ENCODE data around the gene KCNH1.

The KCNH1 gene

DNA sequence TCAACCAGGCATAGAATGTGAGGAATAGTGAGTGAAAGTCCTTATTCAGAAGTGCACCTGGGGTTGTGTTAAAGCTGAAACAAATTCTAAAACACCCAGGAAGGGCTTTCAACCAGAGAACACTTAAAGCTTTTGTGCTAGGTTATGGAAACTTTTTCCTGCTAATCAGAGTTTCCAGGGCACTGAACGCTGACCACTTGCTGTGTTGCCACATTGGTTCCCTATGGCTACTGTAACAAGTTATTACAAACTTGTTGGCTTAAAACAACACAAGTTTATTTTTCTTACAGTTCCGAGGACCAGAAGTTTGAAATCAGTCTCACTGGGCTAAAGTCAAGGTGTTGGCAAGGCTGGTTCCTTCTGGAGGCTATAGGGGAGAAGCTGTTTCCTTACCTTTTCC lies 504.7 kb downstream of the KCNH1 start:
- Histone ChIP-seq H3K4me3 (ENCODE audit: low read length in 2 of 2) (no peak overlapping the region), H3K9me3 (ENCODE audit: control insufficient read depth in 2 of 2, low read length in 2 of 2) (no peaks in the 10 kb centered on the region), H3K4me1 (ENCODE audit: control insufficient read depth in 2 of 2, insufficient read depth in 2 of 2, low read length in 2 of 2) (no peaks in the 10 kb centered on the region), H3K27ac (ENCODE audit: low read depth in 2 of 2, low read length in 2 of 2) (no peak overlapping the region), H3K36me3 (ENCODE audit: control insufficient read depth in 2 of 2, insufficient read depth in 2 of 2, low read length in 2 of 2) (no peaks in the 10 kb centered on the region), H3K9ac (ENCODE audit: low read depth in 1 of 2, low read length in 2 of 2) (no peak overlapping the region), H3K27me3 (ENCODE audit: control insufficient read depth in 2 of 2, insufficient read depth in 2 of 2, low read length in 2 of 2) (no peaks in the 10 kb centered on the region)

DNA sequence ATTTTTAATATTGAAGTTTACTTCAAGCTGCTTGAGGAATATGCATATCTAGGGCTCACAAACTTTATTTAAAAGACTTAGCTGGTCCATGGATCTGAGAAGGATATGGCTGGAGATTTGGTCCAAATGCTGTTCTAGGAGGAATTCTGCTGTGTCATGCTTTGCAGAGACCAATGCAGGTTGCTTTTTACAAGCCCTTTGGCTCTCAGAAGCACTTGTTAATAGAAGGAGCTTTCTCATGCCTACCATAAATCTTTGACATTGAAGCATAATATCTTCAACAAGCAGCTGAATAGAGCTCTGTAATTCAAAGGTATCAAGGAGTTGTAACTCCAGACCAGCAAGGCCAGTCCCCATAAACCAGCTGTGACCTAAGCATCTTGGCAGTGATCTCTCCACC lies 506.2 kb downstream of the KCNH1 start:
- Histone ChIP-seq H3K4me1 (ENCODE audit: control insufficient read depth in 2 of 2, insufficient read depth in 2 of 2, low read length in 2 of 2) (no peaks in the 10 kb centered on the region), H3K4me3 (ENCODE audit: low read length in 2 of 2) (no peak overlapping the region), H3K9me3 (ENCODE audit: control insufficient read depth in 2 of 2, low read length in 2 of 2) (no peaks in the 10 kb centered on the region)

More for the DNA sequence above, 506.2 kb downstream of the KCNH1 start:
- Histone ChIP-seq H3K36me3 (ENCODE audit: control insufficient read depth in 2 of 2, insufficient read depth in 2 of 2, low read length in 2 of 2) (no peaks in the 10 kb centered on the region), H3K27ac (ENCODE audit: low read depth in 2 of 2, low read length in 2 of 2) (no peak overlapping the region), H3K27me3 (ENCODE audit: control insufficient read depth in 2 of 2, insufficient read depth in 2 of 2, low read length in 2 of 2) (no peaks in the 10 kb centered on the region), H3K9ac (ENCODE audit: low read depth in 1 of 2, low read length in 2 of 2) (no peak overlapping the region)

All from mucosa of rectum (tissue), 2 donors.